ENCODE results near the gene CEBPB. TPM values are rescaled to one million over a fixed set of nuclear protein-coding genes. Genes with fewer than 3 reads are reported as not detected.
A peak's percentile ranks its signal among the peaks of the same experiment; 100 is the strongest.

CEBPB gene
- total RNA-seq, 1 experiment from 2014 or later, result 226 TPM

- TF ChIP-seq CTCF (IDR thresholded peaks at IDR 0.05; ENCODE audit: unreplicated experiment), result no peak
- no peaks in the 10 kb centered on the region for H3K27me3 Mint-ChIP-seq (ENCODE audit: insufficient read depth, unreplicated experiment)
- H3K9me3 Mint-ChIP-seq (ENCODE audit: unreplicated experiment), result no peaks in the 10 kb centered on the region
- POLR2A ChIA-PET, result interaction anchor here (0.6 to 4.6 kb wide), 20 partner anchors 9 to 593 kb away, joined by 3 to 79 read pairs (median 4); no protein-coding TSS in a partner anchor
- peaks cover 52% of the 10 kb centered on the region for H3K36me3 Mint-ChIP-seq (ENCODE audit: insufficient read depth, unreplicated experiment)
- BruUV-seq (replicated peaks), result no TSS peak
- intact Hi-C loops (cut with micrococcal nuclease), result no loop called here
- CTCF ChIA-PET, result interaction anchor here (1.0 to 1.1 kb wide), 2 partner anchors 113 to 115 kb away, joined by 3 to 4 read pairs; no protein-coding TSS in a partner anchor
- H3K4me3 Mint-ChIP-seq (ENCODE audit: unreplicated experiment), result peak overlapping the region; percentile 90
- H3K27ac Mint-ChIP-seq (ENCODE audit: low read depth, unreplicated experiment), result peak overlapping the region; percentile 71
- peaks cover 22% of the 10 kb centered on the region for H3K4me1 Mint-ChIP-seq (ENCODE audit: insufficient read depth, unreplicated experiment)
- DNase-seq (ENCODE audit: unreplicated experiment), result peak; percentile 30
These were observed 3.8 kb downstream of the CEBPB start for GRCh38 chr20:50194422-50194830.

- H3K4me3 Mint-ChIP-seq (ENCODE audit: unreplicated experiment), result peak overlapping the region; percentile 90
- CTCF ChIA-PET, result interaction anchor here (1.2 kb wide), 1 partner anchor 273 kb away, joined by 4 read pairs; no protein-coding TSS in a partner anchor
- POLR2A ChIA-PET, result interaction anchor here (0.6 to 1.7 kb wide), 20 partner anchors 8 to 324 kb away, joined by 3 to 9 read pairs (median 4); no protein-coding TSS in a partner anchor
- no peaks in the 10 kb centered on the region for H3K9me3 Mint-ChIP-seq (ENCODE audit: unreplicated experiment)
- intact Hi-C loops (cut with micrococcal nuclease), result no loop called here
- peaks cover 18% of the 10 kb centered on the region for H3K4me1 Mint-ChIP-seq (ENCODE audit: insufficient read depth, unreplicated experiment)
- BruUV-seq (replicated peaks), result no TSS peak
- no peaks in the 10 kb centered on the region for H3K27me3 Mint-ChIP-seq (ENCODE audit: insufficient read depth, unreplicated experiment)
- peaks cover 52% of the 10 kb centered on the region for H3K36me3 Mint-ChIP-seq (ENCODE audit: insufficient read depth, unreplicated experiment)
- peak; percentile 65 for DNase-seq (ENCODE audit: unreplicated experiment)
- TF ChIP-seq CTCF (IDR thresholded peaks at IDR 0.05; ENCODE audit: unreplicated experiment), result no peak
- peak overlapping the region; percentile 71 for H3K27ac Mint-ChIP-seq (ENCODE audit: low read depth, unreplicated experiment)
These were observed 4.3 kb downstream of the CEBPB start for GRCh38 chr20:50194831-50195523.

- POLR2A ChIA-PET, result interaction anchor here (0.7 to 1.5 kb wide), 11 partner anchors 10 to 233 kb away, joined by 3 to 8 read pairs (median 4); no protein-coding TSS in a partner anchor
- no TSS peak for BruUV-seq (replicated peaks)
These were observed 5.0 kb downstream of the CEBPB start for GRCh38 chr20:50195524-50196120.

More at GRCh38 chr20:50195524-50196120, 5.0 kb downstream of the CEBPB start:
- Mint-ChIP-seq H3K4me3 (ENCODE audit: unreplicated experiment) (peak overlapping the region; percentile 90), H3K27me3 (ENCODE audit: insufficient read depth, unreplicated experiment) (no peaks in the 10 kb centered on the region), H3K4me1 (ENCODE audit: insufficient read depth, unreplicated experiment) (peaks cover 18% of the 10 kb centered on the region), H3K9me3 (ENCODE audit: unreplicated experiment) (no peaks in the 10 kb centered on the region), H3K36me3 (ENCODE audit: insufficient read depth, unreplicated experiment) (peaks cover 52% of the 10 kb centered on the region), H3K27ac (ENCODE audit: low read depth, unreplicated experiment) (no peak overlapping the region)
- CTCF ChIA-PET, result interaction anchor here (1.2 kb wide), 1 partner anchor 272 kb away, joined by 4 read pairs; no protein-coding TSS in a partner anchor
- TF ChIP-seq CTCF (IDR thresholded peaks at IDR 0.05; ENCODE audit: unreplicated experiment), result no peak
- intact Hi-C loops (cut with micrococcal nuclease), result no loop called here
- no peak for DNase-seq (ENCODE audit: unreplicated experiment)
